ENCODE data around the gene ASTN2. TPM values are rescaled to one million over a fixed set of nuclear protein-coding genes. Genes with fewer than 3 reads are reported as not detected.

ASTN2 gene
- total and polyA plus RNA-seq, 2 experiments from 2014 or later = 7.0 to 24.6 TPM

DNA sequence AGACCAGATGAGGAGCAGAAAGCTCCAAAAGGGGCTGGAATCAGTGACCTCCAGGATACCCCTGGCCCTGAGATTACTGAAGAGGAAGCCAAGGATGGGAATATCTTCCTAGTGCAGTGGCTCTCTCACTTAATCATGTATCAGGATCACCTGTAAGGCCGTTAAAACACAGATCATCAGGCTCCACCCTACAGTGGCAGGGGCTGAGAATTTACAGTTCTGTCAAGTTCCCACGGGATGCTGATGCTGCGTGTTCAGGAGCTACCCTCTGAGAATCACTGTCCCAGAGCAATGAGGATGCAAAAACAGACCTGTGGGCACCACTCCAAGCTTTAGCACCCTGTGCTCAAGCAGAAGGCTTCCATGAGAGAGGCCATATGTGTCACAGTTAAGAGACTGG is 291.9 kb downstream of the ASTN2 start:
- H3K27ac Mint-ChIP-seq = no peak overlapping the region
- no peak overlapping the region for H2AFZ ChIP-seq
- peaks cover 4% of the 10 kb centered on the region for H3K4me1 Mint-ChIP-seq
- H3F3A ChIP-seq (replicated peaks; ENCODE audit: low read depth) = no peaks in the 10 kb centered on the region
- no peak overlapping the region for H3K4me3 Mint-ChIP-seq
- no peak overlapping the region for H3K4me3 ChIP-seq
- no peak for DNase-seq (ENCODE audit: low spot score)
- no peaks in the 10 kb centered on the region for H3K4me1 ChIP-seq (ENCODE audit: insufficient read depth)
- TF ChIP-seq, protein P1, sequence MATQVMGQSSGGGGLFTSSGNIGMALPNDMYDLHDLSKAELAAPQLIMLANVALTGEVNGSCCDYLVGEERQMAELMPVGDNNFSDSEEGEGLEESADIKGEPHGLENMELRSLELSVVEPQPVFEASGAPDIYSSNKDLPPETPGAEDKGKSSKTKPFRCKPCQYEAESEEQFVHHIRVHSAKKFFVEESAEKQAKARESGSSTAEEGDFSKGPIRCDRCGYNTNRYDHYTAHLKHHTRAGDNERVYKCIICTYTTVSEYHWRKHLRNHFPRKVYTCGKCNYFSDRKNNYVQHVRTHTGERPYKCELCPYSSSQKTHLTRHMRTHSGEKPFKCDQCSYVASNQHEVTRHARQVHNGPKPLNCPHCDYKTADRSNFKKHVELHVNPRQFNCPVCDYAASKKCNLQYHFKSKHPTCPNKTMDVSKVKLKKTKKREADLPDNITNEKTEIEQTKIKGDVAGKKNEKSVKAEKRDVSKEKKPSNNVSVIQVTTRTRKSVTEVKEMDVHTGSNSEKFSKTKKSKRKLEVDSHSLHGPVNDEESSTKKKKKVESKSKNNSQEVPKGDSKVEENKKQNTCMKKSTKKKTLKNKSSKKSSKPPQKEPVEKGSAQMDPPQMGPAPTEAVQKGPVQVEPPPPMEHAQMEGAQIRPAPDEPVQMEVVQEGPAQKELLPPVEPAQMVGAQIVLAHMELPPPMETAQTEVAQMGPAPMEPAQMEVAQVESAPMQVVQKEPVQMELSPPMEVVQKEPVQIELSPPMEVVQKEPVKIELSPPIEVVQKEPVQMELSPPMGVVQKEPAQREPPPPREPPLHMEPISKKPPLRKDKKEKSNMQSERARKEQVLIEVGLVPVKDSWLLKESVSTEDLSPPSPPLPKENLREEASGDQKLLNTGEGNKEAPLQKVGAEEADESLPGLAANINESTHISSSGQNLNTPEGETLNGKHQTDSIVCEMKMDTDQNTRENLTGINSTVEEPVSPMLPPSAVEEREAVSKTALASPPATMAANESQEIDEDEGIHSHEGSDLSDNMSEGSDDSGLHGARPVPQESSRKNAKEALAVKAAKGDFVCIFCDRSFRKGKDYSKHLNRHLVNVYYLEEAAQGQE (IDR thresholded peaks at IDR 0.05; ENCODE audit: unreplicated experiment) = no peak
- TF ChIP-seq STAT1 (IDR thresholded peaks at IDR 0.05; ENCODE audit: unreplicated experiment) = no peak
- no peak for TF ChIP-seq ZNF114 (CRISPR knock-in tag; IDR thresholded peaks at IDR 0.05)
- TF ChIP-seq, protein P2, sequence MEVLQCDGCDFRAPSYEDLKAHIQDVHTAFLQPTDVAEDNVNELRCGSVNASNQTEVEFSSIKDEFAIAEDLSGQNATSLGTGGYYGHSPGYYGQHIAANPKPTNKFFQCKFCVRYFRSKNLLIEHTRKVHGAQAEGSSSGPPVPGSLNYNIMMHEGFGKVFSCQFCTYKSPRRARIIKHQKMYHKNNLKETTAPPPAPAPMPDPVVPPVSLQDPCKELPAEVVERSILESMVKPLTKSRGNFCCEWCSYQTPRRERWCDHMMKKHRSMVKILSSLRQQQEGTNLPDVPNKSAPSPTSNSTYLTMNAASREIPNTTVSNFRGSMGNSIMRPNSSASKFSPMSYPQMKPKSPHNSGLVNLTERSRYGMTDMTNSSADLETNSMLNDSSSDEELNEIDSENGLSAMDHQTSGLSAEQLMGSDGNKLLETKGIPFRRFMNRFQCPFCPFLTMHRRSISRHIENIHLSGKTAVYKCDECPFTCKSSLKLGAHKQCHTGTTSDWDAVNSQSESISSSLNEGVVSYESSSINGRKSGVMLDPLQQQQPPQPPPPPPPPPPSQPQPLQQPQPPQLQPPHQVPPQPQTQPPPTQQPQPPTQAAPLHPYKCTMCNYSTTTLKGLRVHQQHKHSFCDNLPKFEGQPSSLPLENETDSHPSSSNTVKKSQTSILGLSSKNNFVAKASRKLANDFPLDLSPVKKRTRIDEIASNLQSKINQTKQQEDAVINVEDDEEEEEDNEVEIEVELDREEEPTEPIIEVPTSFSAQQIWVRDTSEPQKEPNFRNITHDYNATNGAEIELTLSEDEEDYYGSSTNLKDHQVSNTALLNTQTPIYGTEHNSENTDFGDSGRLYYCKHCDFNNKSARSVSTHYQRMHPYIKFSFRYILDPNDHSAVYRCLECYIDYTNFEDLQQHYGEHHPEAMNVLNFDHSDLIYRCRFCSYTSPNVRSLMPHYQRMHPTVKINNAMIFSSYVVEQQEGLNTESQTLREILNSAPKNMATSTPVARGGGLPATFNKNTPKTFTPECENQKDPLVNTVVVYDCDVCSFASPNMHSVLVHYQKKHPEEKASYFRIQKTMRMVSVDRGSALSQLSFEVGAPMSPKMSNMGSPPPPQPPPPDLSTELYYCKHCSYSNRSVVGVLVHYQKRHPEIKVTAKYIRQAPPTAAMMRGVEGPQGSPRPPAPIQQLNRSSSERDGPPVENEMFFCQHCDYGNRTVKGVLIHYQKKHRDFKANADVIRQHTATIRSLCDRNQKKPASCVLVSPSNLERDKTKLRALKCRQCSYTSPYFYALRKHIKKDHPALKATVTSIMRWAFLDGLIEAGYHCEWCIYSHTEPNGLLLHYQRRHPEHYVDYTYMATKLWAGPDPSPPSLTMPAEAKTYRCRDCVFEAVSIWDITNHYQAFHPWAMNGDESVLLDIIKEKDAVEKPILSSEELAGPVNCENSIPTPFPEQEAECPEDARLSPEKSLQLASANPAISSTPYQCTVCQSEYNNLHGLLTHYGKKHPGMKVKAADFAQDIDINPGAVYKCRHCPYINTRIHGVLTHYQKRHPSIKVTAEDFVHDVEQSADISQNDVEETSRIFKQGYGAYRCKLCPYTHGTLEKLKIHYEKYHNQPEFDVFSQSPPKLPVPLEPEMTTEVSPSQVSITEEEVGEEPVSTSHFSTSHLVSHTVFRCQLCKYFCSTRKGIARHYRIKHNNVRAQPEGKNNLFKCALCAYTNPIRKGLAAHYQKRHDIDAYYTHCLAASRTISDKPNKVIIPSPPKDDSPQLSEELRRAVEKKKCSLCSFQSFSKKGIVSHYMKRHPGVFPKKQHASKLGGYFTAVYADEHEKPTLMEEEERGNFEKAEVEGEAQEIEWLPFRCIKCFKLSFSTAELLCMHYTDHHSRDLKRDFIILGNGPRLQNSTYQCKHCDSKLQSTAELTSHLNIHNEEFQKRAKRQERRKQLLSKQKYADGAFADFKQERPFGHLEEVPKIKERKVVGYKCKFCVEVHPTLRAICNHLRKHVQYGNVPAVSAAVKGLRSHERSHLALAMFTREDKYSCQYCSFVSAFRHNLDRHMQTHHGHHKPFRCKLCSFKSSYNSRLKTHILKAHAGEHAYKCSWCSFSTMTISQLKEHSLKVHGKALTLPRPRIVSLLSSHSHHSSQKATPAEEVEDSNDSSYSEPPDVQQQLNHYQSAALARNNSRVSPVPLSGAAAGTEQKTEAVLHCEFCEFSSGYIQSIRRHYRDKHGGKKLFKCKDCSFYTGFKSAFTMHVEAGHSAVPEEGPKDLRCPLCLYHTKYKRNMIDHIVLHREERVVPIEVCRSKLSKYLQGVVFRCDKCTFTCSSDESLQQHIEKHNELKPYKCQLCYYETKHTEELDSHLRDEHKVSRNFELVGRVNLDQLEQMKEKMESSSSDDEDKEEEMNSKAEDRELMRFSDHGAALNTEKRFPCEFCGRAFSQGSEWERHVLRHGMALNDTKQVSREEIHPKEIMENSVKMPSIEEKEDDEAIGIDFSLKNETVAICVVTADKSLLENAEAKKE (CRISPR knock-in tag; IDR thresholded peaks at IDR 0.05) = no peak
- TF ChIP-seq, protein P3, sequence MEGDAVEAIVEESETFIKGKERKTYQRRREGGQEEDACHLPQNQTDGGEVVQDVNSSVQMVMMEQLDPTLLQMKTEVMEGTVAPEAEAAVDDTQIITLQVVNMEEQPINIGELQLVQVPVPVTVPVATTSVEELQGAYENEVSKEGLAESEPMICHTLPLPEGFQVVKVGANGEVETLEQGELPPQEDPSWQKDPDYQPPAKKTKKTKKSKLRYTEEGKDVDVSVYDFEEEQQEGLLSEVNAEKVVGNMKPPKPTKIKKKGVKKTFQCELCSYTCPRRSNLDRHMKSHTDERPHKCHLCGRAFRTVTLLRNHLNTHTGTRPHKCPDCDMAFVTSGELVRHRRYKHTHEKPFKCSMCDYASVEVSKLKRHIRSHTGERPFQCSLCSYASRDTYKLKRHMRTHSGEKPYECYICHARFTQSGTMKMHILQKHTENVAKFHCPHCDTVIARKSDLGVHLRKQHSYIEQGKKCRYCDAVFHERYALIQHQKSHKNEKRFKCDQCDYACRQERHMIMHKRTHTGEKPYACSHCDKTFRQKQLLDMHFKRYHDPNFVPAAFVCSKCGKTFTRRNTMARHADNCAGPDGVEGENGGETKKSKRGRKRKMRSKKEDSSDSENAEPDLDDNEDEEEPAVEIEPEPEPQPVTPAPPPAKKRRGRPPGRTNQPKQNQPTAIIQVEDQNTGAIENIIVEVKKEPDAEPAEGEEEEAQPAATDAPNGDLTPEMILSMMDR (conservative IDR thresholded peaks at IDR 0.05; ENCODE audit: low read depth in 2 of 2) = no peak
- no peak for TF ChIP-seq EZH2phosphoT487 (IDR thresholded peaks at IDR 0.05; ENCODE audit: unreplicated experiment)
- TF ChIP-seq, protein P4, sequence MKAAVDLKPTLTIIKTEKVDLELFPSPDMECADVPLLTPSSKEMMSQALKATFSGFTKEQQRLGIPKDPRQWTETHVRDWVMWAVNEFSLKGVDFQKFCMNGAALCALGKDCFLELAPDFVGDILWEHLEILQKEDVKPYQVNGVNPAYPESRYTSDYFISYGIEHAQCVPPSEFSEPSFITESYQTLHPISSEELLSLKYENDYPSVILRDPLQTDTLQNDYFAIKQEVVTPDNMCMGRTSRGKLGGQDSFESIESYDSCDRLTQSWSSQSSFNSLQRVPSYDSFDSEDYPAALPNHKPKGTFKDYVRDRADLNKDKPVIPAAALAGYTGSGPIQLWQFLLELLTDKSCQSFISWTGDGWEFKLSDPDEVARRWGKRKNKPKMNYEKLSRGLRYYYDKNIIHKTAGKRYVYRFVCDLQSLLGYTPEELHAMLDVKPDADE (IDR thresholded peaks at IDR 0.05) = no peak
- no peak for TF ChIP-seq JUNB (IDR thresholded peaks at IDR 0.05; ENCODE audit: unreplicated experiment)
- TF ChIP-seq POLR2AphosphoS5 (IDR thresholded peaks at IDR 0.05; ENCODE audit: low read depth) = no peak
- no peak for TF ChIP-seq NANOG (IDR thresholded peaks at IDR 0.05; ENCODE audit: borderline replicate concordance)
- TF ChIP-seq EZH2 (IDR thresholded peaks at IDR 0.05; ENCODE audit: low read depth, unreplicated experiment) = no peak
- TF ChIP-seq ZNF331 (CRISPR knock-in tag; IDR thresholded peaks at IDR 0.05; ENCODE audit: low read depth) = no peak
- TF ChIP-seq CREB1 (CRISPR knock-in tag; IDR thresholded peaks at IDR 0.05; ENCODE audit: low read depth) = no peak
- no peaks in the 10 kb centered on the region for H3K36me3 ChIP-seq (ENCODE audit: insufficient read depth)
- no peaks in the 10 kb centered on the region for H3K36me3 Mint-ChIP-seq (ENCODE audit: low read depth)
- no peaks in the 10 kb centered on the region for H3K27me3 ChIP-seq (ENCODE audit: insufficient read depth)
- no peaks in the 10 kb centered on the region for H4K20me1 ChIP-seq (replicated peaks; ENCODE audit: insufficient read depth)
- H3K27ac ChIP-seq (ENCODE audit: low read depth) = no peak overlapping the region
- no peak for ATAC-seq
- no peaks in the 10 kb centered on the region for H3K27me3 Mint-ChIP-seq (ENCODE audit: insufficient read depth, low read depth, poor library complexity)
- H3K9me3 Mint-ChIP-seq = no peaks in the 10 kb centered on the region
- H3K9me2 ChIP-seq (ENCODE audit: insufficient read depth) = peaks cover 10% of the 10 kb centered on the region; the same call in 1 of the 2 replicates
- no peak overlapping the region for H3K4me2 ChIP-seq
- H3K79me2 ChIP-seq (replicated peaks; ENCODE audit: insufficient read depth) = no peaks in the 10 kb centered on the region

Data from GM23338 (cell line).